Mucosa of rectum (tissue), 2 donors: ENCODE data around the gene ARID1B.
A peak's percentile ranks its signal among the peaks of the same experiment; 100 is the strongest.

Source experiments
- H3K27ac ChIP-seq, 2 donors: one replicate each; pipeline ENCODE4 v1.7.0; 2013; ENCODE audit warnings: inconsistent platforms in 2 of 2, low read depth in 2 of 2, low read length in 2 of 2
- H3K27me3 ChIP-seq, 2 donors: one replicate each; pipeline ENCODE4 v1.7.0; 2013; ENCODE audit warnings: low read length in 2 of 2; ENCODE audit not compliant: control insufficient read depth in 2 of 2, insufficient read depth in 2 of 2
- H3K36me3 ChIP-seq, 2 donors: one replicate each; pipeline ENCODE4 v1.7.0; 2013; ENCODE audit warnings: low read length in 2 of 2; ENCODE audit not compliant: control insufficient read depth in 2 of 2, insufficient read depth in 2 of 2
- H3K4me1 ChIP-seq, 2 donors: one replicate each; pipeline ENCODE4 v1.7.0; 2013; ENCODE audit warnings: low read length in 2 of 2, mild to moderate bottlenecking in 1 of 2; ENCODE audit not compliant: control insufficient read depth in 2 of 2, insufficient read depth in 2 of 2
- H3K4me3 ChIP-seq, 2 donors: one replicate each; pipeline ENCODE4 v1.7.0; 2013; ENCODE audit warnings: low read length in 2 of 2
- H3K9ac ChIP-seq, 2 donors: one replicate each; pipeline ENCODE4 v1.7.0; 2013; ENCODE audit warnings: low read length in 2 of 2, low read depth in 1 of 2, mild to moderate bottlenecking in 1 of 2
- H3K9me3 ChIP-seq, 2 donors: one replicate each; pipeline ENCODE4 v1.7.0; 2013; ENCODE audit warnings: low read length in 2 of 2; ENCODE audit not compliant: control insufficient read depth in 2 of 2
- donor health status: healthy.
- donor health status: Normal muscosa, but diverticular disease.

The ARID1B gene

DNA sequence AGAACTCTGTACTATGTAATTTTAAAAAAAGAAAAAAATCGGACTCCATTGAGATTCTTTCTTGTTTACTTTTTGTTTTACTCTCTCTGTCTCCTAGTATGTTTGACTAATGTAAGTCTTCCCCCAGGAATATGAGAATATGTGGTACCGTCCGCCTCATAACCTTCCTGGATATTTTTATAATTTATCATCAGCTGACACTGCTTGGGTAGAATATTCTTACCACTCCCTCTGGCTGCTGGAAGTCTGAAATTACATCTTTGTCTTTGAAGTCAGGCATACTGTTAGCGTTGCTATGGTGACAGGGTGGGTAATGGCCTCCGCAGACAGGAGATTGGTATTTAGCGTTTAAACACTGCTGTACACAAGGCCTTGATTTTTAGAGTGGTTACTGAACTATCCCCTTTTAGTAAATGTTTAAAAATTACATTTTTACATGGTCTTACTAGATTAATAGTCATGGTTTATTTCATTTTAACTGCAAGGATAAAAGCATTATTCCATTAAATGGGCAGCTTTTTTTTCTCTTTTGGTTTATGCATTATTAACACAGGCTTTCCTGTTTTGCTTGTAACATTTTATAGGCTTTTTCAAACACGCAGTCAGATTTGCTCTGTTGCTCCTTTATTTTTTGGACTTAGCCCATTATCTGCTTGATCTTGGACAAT, 176.4 kb downstream of the ARID1B start:
- no peak overlapping the region for H3K9ac ChIP-seq
- no peaks in the 10 kb centered on the region for H3K9me3 ChIP-seq
- no peaks in the 10 kb centered on the region for H3K27me3 ChIP-seq
- H3K27ac ChIP-seq, result no peak overlapping the region
- H3K4me3 ChIP-seq, result no peak overlapping the region
- peaks cover 6 to 8% of the 10 kb centered on the region in 2 donors for H3K4me1 ChIP-seq
- H3K36me3 ChIP-seq, result no peaks in the 10 kb centered on the region

DNA sequence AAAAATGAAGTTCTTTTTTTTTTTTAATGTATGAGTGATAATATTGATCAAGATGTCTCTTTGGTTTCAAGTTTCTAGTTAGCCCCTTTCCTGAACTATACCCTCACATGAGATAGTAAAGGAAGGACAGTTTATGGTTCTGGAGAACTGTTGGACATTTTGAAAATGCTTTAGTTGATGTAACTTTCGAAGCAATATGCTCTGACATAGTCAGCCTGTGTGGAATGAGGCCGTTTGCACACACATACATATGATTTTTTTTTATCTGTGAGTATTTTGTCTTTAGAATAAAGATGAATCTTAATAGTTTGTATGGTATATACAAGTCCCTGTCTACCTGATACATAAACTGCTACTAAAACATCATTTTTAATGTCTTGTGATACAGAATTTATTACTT, 177.0 kb downstream of the ARID1B start:
- Histone ChIP-seq H3K36me3 (no peaks in the 10 kb centered on the region), H3K27ac (no peak overlapping the region), H3K9ac (no peak overlapping the region), H3K9me3 (no peaks in the 10 kb centered on the region), H3K4me3 (no peak overlapping the region), H3K4me1 (peaks cover 6 to 8% of the 10 kb centered on the region in 2 donors), H3K27me3 (no peaks in the 10 kb centered on the region)

DNA sequence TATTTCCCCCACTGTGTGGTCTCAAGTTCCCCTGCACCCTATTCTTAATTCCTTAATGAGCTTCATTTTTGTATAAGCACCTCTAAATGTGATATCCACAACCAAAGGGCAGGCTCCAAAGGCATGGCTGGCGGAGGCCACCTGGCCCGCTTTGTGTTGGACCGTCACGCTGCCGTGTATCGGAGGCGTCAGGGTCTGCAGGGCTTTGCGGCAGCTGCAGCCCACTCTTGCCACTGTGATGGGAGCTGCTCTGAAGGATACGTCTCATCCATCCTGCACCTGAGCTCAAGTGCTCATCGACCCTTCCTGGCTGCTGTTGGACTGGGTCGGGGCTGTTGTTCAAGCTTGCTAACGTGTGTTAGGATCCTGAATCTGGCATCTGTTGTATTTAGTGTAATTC, 177.6 kb downstream of the ARID1B start:
- H3K9me3 ChIP-seq, result no peaks in the 10 kb centered on the region
- H3K4me3 ChIP-seq, result no peak overlapping the region
- no peak overlapping the region for H3K9ac ChIP-seq
- H3K27me3 ChIP-seq, result no peaks in the 10 kb centered on the region
- H3K36me3 ChIP-seq, result no peaks in the 10 kb centered on the region
- H3K27ac ChIP-seq, result no peak overlapping the region
- peaks cover 3 to 8% of the 10 kb centered on the region in 2 donors for H3K4me1 ChIP-seq

DNA sequence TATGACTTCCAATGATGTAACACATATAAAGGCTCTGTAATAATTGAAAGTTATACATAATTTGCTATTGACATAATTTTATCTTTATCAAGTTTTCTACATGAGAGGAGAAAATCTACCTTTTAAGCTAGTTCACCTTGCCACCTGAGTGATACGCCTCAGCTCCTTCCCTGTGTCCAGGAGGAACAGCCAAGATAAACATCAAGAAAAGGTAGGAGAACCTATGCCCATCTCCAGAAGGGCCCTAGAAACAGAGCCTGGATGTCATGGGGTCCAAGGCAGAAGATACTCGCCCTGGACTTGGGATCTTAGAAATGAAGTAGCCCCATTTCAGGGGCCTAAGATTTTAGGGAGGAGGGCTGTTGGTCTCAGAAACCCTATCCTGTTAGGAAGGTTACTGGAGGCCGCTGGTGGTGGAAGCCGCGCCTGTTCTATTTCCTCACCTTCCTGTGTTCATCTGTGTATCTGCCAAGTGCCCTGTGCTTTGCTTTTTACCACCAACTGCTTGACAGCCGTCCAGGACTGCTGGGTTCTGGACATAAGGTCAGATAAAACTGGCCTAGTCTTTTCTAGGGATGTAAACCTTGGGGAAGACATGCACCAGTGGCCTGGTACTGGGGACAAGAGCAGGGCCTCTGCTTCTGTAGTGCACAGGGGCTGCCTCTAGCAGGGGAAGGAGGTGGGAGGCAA, 178.5 kb downstream of the ARID1B start:
- Histone ChIP-seq H3K9ac (no peak overlapping the region), H3K9me3 (no peaks in the 10 kb centered on the region), H3K4me3 (no peak overlapping the region), H3K27me3 (no peaks in the 10 kb centered on the region), H3K36me3 (no peaks in the 10 kb centered on the region), H3K27ac (no peak overlapping the region), H3K4me1 (peaks cover 3 to 8% of the 10 kb centered on the region in 2 donors)

DNA sequence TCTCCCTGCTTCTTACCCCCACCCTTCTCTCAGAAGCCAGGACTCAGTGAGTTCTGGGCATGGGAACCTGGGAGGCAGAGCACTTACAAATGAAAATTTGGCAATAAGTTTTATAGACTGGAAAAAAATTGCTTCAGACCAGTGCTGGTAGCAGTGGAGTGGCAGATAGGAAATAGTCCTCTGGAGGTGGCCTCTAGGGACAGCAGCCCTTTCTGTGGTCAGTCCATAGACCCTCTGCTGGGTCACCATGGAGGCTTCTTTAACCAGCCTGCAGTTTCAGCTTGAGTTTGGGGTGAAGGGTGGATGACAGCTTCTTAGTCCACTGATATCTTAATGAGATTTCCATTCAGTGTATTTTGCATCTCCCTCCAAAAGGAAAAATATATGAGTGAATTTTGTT, 179.1 kb downstream of the ARID1B start:
- Histone ChIP-seq H3K27me3 (no peaks in the 10 kb centered on the region), H3K27ac (no peak overlapping the region), H3K4me3 (no peak overlapping the region), H3K9ac (no peak overlapping the region), H3K4me1 (peaks cover 3 to 8% of the 10 kb centered on the region in 2 donors), H3K9me3 (no peaks in the 10 kb centered on the region), H3K36me3 (no peaks in the 10 kb centered on the region)

DNA sequence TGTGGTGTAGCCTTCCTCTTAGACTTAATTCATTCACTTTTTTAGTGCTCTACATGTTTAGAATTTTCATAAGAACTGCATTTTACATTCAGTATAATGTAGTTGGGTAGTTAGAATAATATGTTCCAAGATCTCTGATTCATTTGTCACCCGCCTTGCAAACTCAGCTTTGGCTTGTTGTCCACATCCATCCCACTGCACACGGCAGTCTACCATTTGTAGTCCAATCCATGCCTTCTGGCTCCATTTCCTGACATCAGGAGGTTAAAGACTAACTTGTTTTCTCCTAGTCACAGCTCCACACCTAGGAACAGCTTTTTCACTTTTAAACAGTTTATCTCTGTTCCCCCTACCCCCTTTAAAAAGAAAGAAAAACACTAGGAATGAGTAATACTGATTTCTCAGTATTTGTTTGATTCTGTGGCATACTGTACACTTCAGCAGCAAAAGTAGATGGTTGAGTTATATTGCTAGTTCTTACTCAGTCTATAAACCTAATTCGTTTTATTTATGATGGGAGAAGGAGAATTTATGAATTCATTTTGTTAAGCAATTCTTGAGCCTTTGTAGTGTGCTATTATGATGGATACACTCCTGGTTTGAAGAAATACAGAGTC, 180.9 kb downstream of the ARID1B start:
- Histone ChIP-seq H3K27ac (no peak overlapping the region), H3K36me3 (no peaks in the 10 kb centered on the region), H3K9me3 (no peaks in the 10 kb centered on the region), H3K4me3 (no peak overlapping the region), H3K4me1 (peaks cover 3 to 8% of the 10 kb centered on the region in 2 donors), H3K9ac (no peak overlapping the region), H3K27me3 (no peaks in the 10 kb centered on the region)

DNA sequence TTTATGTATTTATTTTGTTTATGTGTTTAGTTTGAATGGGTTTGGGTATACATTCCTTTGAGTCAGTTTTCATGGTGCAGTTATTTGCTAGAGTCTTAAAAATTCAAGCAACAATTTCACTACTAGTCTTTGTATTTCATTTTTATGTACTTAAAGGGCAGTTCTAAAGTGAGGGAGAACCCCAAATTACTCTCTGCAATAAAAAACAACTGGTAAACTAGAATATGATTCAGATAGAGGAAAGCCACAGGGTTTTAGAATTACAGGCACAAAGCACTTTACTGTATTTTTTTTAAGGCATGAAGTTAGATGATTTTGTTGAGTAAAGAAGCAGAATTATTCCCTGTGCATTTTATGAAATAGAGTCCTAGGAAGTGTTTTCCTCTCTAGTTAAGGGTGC, 183.3 kb downstream of the ARID1B start:
- Histone ChIP-seq H3K27me3 (no peaks in the 10 kb centered on the region), H3K4me3 (no peak overlapping the region), H3K9ac (no peak overlapping the region), H3K4me1 (peaks cover 0 to 7% of the 10 kb centered on the region in 2 donors), H3K9me3 (no peaks in the 10 kb centered on the region), H3K27ac (no peak overlapping the region), H3K36me3 (no peaks in the 10 kb centered on the region)

DNA sequence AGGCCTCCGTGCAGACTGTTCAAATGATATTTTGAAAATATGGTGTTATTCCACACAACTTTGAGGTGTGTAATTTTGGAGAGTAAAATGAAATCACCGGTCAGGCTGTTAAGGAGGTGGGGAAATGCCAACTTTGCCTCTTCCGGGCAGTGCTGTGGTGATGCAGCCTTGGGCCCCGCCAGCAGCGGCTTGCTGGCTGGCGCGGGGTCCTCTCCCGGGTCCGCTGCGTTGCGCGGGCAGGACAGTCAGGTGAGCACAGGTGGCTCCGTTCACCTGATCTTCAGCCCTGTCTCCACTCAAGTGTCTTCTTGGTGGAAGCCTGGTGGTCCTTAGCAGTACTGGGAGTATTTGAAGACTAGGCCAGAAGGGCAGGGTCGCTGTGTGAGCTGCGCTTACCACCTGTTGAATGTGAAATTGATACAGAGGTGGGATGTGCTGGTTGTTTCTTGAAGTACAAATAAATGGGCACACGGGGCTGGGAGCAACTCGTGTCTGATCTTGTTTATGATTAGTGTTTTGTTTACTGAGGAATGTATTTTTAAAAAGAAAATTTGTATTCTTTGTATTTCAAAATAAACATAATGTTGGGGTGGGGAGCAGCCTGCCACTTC, 184.2 kb downstream of the ARID1B start:
- Histone ChIP-seq H3K9ac (no peak overlapping the region), H3K4me1 (peaks cover 0 to 5% of the 10 kb centered on the region in 2 donors), H3K9me3 (no peaks in the 10 kb centered on the region), H3K27me3 (no peaks in the 10 kb centered on the region), H3K4me3 (no peak overlapping the region), H3K27ac (no peak overlapping the region), H3K36me3 (no peaks in the 10 kb centered on the region)

DNA sequence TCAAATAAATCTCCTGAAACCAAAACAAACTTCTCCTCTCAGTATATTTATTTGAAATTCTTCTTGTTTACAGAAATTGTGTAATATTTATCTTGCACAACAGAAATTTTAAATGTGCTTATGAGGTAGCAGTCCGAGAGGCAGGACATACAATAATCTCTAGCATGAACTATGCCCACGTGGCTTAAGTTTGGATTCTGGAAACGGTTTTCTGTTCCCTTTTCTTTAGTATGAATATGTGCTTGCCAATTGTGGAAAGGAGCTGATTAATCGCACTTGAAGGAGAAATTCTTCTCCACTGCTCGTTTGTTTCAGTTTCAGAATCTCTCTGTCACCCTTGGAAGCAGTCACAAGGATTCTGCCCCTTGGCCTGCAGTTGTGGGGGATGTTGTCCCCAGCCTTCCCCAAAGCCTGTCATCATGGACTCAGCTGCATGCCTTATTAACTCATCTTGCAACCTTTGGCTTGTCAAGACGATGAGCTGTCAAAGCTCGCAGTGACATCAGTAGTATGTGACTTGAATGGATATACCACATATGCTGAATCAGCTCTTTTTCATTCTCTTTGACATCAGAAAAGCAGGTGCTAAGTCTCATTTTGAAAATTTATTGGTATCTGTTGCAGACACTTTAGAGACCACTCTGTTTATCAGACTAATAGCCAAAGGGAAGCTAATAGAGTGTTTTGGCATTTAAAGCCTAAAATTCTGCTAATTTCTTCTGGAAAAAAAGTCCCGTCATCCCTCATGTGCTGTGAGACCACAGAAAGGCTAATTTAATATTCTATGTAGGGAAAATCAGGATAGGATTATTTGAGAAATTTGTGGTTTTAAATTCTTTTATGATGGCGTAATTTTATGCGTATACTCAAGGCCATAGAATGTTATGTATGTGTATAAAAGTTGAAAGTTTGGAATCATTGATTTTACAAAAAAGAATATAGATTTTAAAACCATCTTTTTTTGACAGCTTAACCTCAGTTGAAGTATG, 186.8 kb downstream of the ARID1B start:
- Histone ChIP-seq H3K36me3 (no peaks in the 10 kb centered on the region), H3K27me3 (no peaks in the 10 kb centered on the region), H3K27ac (peak overlapping the region in 1 of 2 donors; percentile 11), H3K9me3 (no peaks in the 10 kb centered on the region), H3K4me1 (peaks cover 0 to 4% of the 10 kb centered on the region in 2 donors), H3K4me3 (peak overlapping the region in 1 of 2 donors; percentile 65), H3K9ac (no peak overlapping the region)
